Activated T-cell treated with anti-CD3 and anti-CD28 coated beads for 1 hour (primary cell): ENCODE measurements around the gene CERS2.
A peak's percentile ranks its signal among the peaks of the same experiment; 100 is the strongest.

Experiments used
- DNase-seq: peaks from one replicate; pipeline ENCODE4 v3.0.0-alpha.2; 2020; ENCODE audit warnings: low read depth

The CERS2 gene

GRCh38 chr1:150997949-150998348 lies 23.3 kb upstream of the CERS2 start:
- no peak for DNase-seq

- DNase-seq, result no peak
These were observed 22.7 kb upstream of the CERS2 start for GRCh38 chr1:150997126-150997872.

DNA sequence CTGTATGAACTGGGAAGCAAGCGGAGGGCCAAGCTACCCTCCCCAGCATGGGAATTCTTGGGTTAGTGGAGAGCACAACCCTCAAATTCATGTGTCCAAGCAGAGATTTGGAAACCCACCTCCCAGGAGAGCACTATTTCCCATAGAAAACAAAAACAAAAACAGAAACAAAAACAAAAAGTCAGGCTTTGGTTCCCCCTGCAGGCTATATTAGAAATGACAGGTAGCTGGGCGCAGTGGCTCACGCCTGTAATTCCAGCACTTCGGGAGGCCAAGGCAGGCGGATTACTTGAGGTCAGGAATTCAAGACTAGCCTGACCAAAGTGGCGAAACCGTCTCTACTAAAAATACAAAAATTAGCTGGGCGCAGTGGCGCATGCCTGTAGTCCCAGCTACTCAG lies 21.3 kb upstream of the CERS2 start:
- DNase-seq, result peak; percentile 15

DNA sequence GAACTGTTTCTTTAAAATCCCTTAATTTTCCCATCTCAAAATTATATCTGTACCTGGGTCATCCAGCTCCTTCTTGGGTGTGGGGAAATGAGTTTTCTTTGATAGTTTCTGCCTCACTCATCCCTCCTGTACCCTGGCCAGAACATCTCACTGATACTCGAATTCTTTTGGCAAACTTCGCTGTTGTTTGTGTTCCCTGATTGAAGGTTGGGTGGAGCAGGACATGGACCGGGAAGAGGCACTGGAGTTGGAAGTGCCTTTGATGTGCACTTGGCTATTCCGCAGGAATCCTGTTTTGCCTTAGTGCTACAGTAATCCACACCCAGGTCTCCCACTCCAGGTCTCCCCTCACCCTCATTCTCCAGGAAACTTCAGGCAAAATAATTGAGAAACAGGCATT lies 20.8 kb upstream of the CERS2 start:
- DNase-seq, result no peak

DNA sequence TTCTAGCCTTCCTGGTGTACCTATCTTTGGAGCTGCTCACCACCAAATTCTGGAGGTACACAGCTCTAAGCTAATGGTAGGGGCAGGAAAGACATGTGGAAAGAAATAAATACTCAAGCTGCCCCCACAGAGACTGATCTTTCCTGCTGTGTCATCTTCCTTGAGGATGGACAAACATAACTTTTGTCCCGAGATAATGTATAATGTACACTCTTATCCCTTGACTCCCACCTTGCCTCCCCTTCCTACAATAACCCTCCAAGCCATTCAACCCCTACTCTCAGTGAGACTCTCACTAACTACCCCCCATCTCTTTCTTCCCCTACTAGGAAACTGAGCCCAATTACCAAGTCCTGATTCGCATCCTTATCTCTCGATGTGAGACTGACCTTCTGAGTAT lies 19.6 kb upstream of the CERS2 start:
- DNase-seq, result no peak

- no peak for DNase-seq
These were observed 18.0 kb upstream of the CERS2 start for GRCh38 chr1:150992626-150993025.

GRCh38 chr1:150987924-150988323 lies 13.3 kb upstream of the CERS2 start:
- DNase-seq, result no peak

- no peak for DNase-seq
These were observed 10.7 kb upstream of the CERS2 start for GRCh38 chr1:150985179-150985825.

DNA sequence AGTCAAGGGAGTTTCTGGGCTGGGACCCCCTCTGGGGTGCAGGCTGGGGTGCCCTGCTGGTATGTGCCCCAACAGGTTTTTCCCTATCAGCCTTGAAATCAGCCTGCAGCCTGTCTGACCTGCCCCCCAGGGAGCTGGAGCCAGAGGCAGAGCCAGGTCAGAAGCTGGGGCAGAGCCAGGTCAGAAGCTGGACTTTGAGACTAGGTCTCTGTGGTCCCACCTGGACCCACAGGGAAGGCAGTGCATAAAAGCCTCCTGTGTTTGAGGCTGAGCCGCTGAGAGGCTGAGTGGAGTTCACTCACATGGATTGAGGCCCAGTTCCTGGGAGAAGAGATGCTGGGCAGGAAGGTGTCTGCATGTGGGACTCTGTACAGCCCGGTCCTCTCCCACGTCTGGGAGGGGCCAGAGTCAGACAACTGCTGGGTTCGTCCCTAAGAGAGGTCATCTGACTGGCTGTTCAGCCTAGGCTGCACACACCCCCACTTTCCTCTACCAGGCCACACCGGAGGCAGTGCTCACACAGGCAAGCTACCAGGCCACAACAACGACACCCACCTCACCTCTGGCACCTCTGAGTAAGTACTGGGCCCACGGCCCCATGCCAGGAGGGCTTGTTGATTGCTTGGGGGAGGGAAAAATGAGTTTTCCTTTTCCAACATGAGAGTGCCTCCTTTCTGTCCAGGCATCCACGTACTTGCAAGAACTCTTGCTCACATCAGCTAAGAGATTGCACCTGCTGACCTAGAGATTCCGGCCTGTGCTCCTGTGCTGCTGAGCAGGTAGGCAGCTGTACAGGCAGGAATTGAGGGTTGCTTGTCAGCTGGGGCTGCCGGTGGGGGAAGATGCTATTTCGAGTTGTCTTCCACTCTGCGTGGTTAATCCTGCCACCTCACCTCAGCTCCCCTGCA lies 7.4 kb upstream of the CERS2 start, which contains the start of gene ANXA9:
TSS of gene ANXA9 (plus strand) at position 488 of the 908 bp plus-strand sequence. CDS start 814 bp downstream, outside the sequence.
- no peak for DNase-seq

DNA sequence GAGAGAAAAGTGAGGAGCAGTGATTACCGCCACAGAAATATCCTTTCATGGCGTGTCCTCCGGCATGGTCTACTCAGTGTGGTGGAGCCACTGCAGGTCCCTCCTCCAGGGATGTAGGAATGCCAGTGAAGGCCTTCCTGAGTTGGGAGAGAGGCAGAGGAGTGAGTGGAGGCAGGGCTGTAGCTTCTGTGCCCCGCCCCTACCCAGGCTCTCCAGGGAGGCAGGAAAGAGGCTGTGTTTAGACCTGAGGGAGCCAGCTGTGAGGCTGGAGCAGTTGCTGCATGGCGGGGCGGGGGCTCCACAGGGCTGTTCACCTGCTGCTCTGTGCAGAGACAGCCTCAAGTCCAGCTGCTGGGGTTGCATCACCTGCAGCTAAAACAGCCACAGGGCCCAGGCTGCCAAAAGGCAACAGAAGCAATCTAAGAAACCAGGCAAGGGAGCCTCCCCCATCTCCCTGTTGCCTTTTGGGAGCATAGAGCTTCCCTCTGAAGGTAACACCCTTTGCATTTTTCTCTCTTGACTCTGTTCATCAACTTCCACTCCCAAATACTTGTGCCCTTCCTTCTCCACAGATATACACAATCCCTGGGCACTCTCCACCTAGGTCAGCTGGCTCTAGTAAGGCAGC lies 6.7 kb upstream of the CERS2 start:
- DNase-seq, result no peak

DNA sequence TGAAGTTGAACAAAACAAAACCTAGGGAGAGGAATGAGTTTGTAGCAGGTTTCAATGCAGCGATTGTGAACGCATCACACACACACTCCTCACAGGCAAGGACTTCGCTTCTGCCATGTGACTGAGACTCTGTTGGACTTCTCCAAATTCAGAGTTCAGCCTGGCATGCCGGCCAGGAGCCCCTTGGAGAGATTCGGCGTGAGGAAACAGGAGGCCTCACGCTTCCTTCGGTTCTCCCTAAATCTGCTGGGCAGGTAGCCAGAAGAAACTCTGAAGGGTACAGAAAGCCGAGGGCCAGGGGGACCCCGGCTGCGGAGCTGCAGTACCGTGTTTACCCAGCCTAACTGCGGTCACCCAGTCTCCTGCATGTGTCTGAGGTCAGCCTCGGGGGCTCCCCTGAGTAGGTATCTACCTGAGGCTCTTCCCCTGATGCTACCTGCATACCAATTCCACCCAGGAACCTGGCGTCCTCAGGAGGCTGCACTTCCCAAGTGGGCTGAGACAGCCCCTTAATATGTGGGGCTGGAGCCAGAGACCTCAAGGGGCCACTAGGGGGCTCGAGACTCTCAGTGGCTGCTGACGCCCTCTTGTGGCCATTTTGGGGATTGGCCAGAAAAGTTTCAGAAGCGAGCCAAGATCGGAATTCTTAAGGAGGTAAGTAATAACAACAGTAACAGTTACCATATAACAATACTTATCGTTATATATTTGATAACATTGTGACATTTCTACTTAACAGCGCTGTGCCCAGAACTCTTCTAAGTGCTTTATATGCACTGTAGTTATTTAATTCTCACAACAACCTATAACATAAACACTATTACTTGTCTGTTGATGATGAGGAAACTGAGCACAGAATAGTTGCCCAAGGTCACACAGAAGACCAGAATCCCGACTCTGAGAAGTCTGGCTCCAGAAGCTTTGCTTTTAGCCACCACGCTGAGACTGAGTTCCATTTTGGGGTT lies 4.7 kb upstream of the CERS2 start:
- DNase-seq, result peak; percentile 86

GRCh38 chr1:150976879-150977694 lies 2.5 kb upstream of the CERS2 start:
- DNase-seq, result peak; percentile 62

GRCh38 chr1:150976401-150976821 lies 1.8 kb upstream of the CERS2 start:
- DNase-seq, result no peak

DNA sequence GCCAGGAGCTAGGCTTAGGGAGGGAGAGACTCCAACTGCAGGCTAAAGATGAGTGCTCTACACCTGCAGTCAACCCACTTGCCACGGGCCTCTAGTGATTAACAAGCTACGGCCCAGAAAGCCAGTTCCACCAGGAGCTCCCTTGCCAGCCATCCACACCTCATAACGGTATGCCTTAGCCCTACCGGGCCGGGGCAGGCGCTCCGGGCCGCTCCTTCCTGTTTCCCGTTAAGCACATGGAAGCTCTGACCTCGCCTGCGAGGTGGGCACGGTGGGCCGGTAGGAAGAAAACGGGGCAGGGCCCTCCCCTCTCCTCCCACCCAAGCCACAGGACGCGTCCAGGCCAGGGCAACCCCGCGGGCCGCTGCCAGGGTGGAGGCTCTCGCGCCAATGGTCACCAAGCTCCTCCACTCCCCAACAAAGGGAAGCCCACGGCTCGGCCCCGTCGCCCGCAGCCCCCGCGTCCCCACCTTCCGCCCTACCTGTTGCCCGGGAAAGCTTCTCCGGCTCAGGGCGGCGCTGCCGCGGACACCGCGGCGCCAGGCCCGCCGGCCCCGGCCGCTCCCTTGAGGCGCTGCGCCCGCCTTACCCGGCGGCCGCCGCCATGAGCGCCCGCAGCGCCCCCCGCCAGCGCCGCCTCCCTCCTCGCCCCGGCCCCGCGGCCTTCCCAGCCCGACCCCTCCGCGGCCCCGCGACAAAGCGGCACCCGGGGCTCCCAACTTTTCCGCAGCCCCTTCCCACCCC lies 627 bp downstream of the CERS2 start:
- DNase-seq, result peak; percentile 14

- DNase-seq, result no peak
These were observed 1.3 kb downstream of the CERS2 start for GRCh38 chr1:150973258-150973835.

DNA sequence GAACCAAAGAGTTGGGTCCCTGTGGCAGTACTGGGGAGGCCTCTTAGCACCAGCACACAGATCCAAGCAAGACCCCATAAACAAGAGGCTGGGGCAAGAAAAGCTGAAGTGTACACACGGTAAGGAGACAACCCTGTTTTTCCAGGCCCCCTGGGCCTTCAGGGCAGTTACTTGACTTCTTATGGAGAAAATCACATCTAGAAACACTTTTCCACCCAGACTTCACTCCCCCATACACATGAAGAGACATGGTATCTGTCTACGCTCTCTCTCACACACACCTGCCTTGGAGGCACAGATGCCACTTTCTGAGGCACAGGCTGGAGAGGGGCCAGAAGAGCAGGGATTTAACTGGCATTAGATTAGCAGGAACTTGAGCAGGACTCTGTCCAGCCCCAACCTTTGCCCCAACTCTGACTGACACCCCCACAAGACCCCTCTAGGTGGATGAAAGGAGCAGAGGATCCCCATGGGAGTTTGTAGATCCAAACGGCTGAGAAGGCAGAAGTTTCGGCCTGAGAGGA lies 2.2 kb downstream of the CERS2 start:
- no peak for DNase-seq

DNA sequence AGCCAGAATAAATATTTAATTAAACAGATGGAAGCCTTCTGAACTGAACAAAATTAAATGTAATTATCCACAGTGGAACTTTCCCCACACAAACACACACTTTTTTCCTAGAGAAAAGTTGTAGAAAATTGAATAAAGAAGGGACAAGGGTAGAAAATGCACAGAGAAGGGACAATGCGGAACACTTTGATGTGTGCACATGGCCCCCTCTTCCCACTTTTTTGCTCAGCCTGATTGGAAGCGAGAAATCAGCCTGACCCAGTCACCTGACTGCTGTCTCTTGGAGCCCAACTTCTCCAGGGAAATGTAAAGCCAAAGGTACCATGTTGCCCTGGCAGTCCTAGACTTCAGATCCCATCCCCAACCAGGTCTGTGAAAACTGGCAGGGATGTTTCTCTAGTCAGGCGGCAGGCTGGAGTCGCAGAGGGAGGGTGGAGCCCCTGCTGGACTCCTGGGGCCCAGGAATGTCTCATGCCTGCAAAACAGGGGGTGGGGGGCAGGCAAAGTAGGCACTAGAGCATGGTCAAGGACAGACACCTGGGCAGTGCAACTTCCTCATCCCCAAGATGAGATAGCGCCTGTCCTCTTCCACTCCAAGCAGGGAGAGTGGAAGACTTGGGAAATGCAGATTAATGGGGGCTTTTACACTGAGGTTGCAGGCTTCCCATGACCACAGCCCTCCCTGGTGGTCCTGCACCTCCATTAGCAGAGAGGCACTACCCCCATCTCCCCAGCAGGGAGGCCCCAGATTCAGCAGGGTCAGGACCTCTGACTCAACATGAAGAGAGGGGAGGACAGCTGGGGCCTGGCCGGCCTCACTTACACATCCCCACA lies 2.8 kb downstream of the CERS2 start:
- DNase-seq, result no peak
